ENCODE data around the gene SIRT5. TPM values are rescaled to one million over a fixed set of nuclear protein-coding genes. Genes with fewer than 3 reads are reported as not detected.

SIRT5 gene
- 10 to 100 TPM; 10.2 to 11.2 TPM for total RNA-seq

DNA sequence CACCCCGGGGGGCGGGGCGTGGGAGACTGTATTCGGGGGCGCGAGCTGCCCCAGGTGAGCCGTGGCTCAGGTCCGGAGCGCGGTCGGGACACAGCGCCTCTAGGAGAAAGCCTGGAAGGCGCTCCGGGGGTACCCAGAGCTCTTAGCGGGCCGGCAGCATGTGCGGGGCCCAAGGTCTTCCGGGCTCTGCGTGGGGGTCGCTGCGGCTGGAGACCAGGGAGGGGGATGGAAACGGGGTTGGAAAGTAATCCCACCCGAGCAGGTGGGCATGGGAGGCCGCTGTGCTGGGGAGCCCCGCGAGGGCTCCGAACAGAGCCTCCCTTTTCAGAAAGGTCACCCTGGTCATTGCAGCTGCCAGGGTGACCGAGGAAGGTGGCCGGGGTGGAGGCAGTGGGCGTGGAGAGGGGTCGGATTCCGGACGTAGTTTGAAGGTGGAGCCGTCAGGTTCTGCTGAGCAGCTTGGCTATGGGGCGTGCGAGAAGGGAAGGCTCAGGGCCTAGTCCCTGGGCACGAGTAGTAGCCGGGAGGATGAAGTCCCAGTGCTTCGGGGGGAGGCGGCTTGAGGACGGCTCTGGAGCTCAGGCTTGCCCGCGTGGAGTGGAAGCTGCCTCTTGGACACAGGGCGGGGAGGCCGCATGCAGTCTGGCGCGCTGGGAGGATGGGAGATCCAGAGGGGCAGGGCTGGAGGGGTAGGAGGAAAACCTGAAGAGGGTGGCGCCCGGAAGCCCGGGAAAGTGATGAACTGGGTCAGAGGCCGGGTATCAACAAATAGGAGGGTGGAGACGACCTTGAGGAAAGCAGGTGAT is at the start of gene SIRT5:
SIRT5 (plus strand) TSS at position 31 of the 806 bp plus-strand sequence. CDS start 9,510 bp downstream, outside the sequence.
- Histone ChIP-seq H3K4me1 (peaks cover 8% of the 10 kb centered on the region), H3K4me3 (peak within 1 kb of the TSS; percentile 55 to 58), H3K27ac (peak within 1 kb of the TSS; percentile 97 to 99 (median 98)), H3K36me3 (replicated peaks in 1 of 2; ENCODE audit: insufficient read depth in 1 of 2, low read depth in 2 of 2) (no peaks in the 10 kb centered on the region), H3K9me3 (no peaks in the 10 kb centered on the region), H3K27me3 (no peaks in the 10 kb centered on the region)
- peak; percentile 78 to 97 (median 93) for TF ChIP-seq POLR2A (IDR thresholded peaks at IDR 0.05)
- TF ChIP-seq, protein P1, sequence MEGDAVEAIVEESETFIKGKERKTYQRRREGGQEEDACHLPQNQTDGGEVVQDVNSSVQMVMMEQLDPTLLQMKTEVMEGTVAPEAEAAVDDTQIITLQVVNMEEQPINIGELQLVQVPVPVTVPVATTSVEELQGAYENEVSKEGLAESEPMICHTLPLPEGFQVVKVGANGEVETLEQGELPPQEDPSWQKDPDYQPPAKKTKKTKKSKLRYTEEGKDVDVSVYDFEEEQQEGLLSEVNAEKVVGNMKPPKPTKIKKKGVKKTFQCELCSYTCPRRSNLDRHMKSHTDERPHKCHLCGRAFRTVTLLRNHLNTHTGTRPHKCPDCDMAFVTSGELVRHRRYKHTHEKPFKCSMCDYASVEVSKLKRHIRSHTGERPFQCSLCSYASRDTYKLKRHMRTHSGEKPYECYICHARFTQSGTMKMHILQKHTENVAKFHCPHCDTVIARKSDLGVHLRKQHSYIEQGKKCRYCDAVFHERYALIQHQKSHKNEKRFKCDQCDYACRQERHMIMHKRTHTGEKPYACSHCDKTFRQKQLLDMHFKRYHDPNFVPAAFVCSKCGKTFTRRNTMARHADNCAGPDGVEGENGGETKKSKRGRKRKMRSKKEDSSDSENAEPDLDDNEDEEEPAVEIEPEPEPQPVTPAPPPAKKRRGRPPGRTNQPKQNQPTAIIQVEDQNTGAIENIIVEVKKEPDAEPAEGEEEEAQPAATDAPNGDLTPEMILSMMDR (IDR thresholded peaks at IDR 0.05) = peak in 1 of 7 experiments; percentile 90
- intact Hi-C loops (cut with DNase I) = loop anchor here (10.0 kb wide), 1 partner anchor 240 kb away; no protein-coding TSS in a partner anchor
- ATAC-seq (peak; percentile 81), DNase-seq (peak; percentile 81 to 90 (median 86))
- WGBS, 2 donors = 0 to 1% methylated on average over 12 to 52 of the region's 52 CpGs

- Histone ChIP-seq H3K36me3 (replicated peaks in 1 of 2; ENCODE audit: insufficient read depth in 1 of 2, low read depth in 2 of 2) (no peaks in the 10 kb centered on the region), H3K27ac (no peak overlapping the region), H3K4me1 (no peaks in the 10 kb centered on the region), H3K4me3 (no peak overlapping the region), H3K9me3 (no peaks in the 10 kb centered on the region), H3K27me3 (no peaks in the 10 kb centered on the region)
- intact Hi-C loops (cut with DNase I) = no loop called here
- DNase-seq (no peak), ATAC-seq (no peak)
- TF ChIP-seq, protein P1 (IDR thresholded peaks at IDR 0.05) = no peak
- TF ChIP-seq POLR2A (IDR thresholded peaks at IDR 0.05) = no peak
- WGBS, 2 donors = 78 to 81% methylated on average over 12 of the region's 12 CpGs
These were observed 49.4 kb upstream of the SIRT5 start for GRCh38 chr6:13524801-13525508.

DNA sequence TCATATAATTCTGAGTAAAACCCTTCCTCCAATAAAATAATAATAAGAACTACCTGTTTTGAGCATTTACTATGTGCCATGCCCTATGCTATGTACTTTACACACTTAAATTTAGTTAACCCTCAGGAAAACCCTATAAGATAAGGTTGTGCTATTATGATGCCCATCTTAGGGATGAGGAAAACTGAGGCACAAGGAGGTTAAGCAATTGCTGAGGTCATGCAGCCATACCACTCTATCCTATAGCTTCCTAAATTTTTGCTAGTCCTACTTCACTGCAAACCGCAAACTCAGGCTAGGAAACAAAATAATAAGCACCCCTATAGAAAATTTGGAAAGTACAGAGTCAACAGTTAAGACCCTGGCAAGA is 48.1 kb upstream of the SIRT5 start:
- intact Hi-C loops (cut with DNase I) = no loop called here
- H3K4me1 ChIP-seq = no peaks in the 10 kb centered on the region
- no peak overlapping the region for H3K4me3 ChIP-seq
- no peaks in the 10 kb centered on the region for H3K36me3 ChIP-seq (replicated peaks in 1 of 2; ENCODE audit: insufficient read depth in 1 of 2, low read depth in 2 of 2)
- ATAC-seq = no peak
- TF ChIP-seq POLR2A (IDR thresholded peaks at IDR 0.05) = no peak
- TF ChIP-seq, protein P1 (IDR thresholded peaks at IDR 0.05) = no peak
- WGBS, 2 donors = 80 to 100% methylated on average over 1 of the region's 1 CpG
- no peak for DNase-seq
- H3K27ac ChIP-seq = peak overlapping the region in 1 of 4 donors; percentile 55
- no peaks in the 10 kb centered on the region for H3K9me3 ChIP-seq
- no peaks in the 10 kb centered on the region for H3K27me3 ChIP-seq

DNA sequence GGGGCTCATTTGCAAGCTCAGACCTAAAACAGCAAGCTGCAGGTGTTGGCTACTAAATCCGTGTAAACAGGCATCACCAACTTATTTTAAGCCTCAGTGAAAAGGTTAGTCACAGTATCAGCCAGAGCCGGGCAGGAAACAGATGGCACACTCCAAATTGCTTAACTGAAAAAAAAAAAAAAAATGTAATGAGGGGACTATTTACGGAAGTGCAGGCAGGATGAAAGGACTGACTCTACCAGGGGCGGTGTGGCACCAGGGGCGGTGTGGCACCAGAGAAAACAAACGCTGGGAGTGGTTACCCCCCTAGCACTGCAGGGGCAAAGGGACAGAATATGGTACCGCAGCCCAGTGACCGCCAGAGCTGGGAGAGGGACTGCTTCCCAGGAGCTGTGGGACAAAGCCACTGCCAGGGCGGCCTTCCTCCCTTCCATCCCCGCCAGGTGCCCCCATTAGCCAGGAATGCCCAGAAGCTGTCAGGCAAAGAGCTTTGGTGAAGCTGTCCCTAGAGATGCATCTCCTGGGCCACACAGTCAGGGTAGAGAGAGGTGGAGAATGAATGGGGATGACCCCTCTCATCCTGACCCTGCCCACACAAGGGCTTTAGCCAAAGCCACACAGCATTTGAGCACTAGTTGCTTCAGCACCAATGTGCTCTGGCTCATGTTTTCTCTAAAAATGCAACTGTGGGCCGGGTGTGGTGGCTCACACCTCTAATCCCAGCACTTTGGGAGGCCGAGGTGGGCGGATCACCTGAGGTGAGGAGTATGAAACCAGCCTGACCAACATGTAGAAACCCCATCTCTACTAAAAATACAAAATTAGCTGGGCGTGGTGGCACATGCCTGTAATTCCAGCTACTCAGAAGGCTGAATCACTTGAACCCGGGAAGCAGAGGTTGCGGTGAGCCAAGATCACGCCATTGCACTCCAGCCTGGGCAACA is 47.4 kb upstream of the SIRT5 start:
- intact Hi-C loops (cut with DNase I) = no loop called here
- Histone ChIP-seq H3K9me3 (no peaks in the 10 kb centered on the region), H3K4me1 (no peaks in the 10 kb centered on the region), H3K4me3 (no peak overlapping the region), H3K27ac (peak overlapping the region in 2 of 4 donors; percentile 24 to 57), H3K36me3 (replicated peaks in 1 of 2; ENCODE audit: insufficient read depth in 1 of 2, low read depth in 2 of 2) (no peaks in the 10 kb centered on the region), H3K27me3 (no peaks in the 10 kb centered on the region)
- 75 to 80% methylated on average over 14 to 15 of the region's 17 CpGs for WGBS, 2 donors
- DNase-seq (peak in 3 of 4 donors; percentile 20 to 53 (median 22)), ATAC-seq (peak; percentile 68)
- no peak for TF ChIP-seq POLR2A (IDR thresholded peaks at IDR 0.05)
- TF ChIP-seq, protein P1 (IDR thresholded peaks at IDR 0.05) = no peak

Measured in body of pancreas (tissue), 4 donors.